Panc1 (cell line): ENCODE measurements around the gene CTRB2.

ENCODE experiments used
- CTCF ChIP-seq: fragments of 450-650 bp; IDR thresholded peaks from 2 replicates; pipeline ENCODE4 v1.5.1; 2017; ENCODE audit warnings: mild to moderate bottlenecking
- POLR2AphosphoS5 ChIP-seq: IDR thresholded peaks from 2 replicates; pipeline ENCODE4 v1.6.1; 2012; ENCODE audit warnings: mild to moderate bottlenecking, low read depth, low read length, moderate library complexity
- TCF7L2 ChIP-seq: IDR thresholded peaks from 2 replicates; pipeline ENCODE4 v1.6.1; 2011; ENCODE audit warnings: mild to moderate bottlenecking, low read depth, low read length, inconsistent platforms

GRCh38 chr16:75229172-75230031 lies 22.4 kb upstream of the CTRB2 start:
- no peak for TF ChIP-seq TCF7L2
- no peak for TF ChIP-seq CTCF
- TF ChIP-seq POLR2AphosphoS5: no peak
